HuH-7 (cell line): ENCODE measurements around the gene PDE1C.

ENCODE experiments used
- DNase-seq: peaks from one replicate; pipeline ENCODE4 v3.0.0; 2011; ENCODE audit warnings: low spot score

Gene PDE1C

DNA sequence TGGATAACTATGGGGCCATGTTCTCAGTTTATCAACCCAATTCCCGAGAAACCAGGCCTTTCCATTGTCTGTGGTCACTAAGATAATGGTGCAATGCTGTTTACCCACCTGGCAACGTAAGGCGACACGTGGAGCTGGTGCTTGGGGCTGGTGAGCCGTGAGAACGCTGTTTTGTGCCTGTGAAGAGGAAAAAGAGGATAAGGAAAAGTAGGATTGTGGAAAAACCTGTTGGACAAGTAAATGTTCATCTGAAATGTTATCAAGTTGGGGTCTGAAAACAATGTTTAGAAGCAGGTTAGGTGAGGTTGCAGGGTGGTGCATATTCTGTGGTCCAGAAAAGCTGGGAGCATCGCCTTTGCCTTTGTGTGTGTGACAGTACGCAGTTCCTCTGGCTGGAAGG lies 294.7 kb downstream of the PDE1C start:
- no peak for DNase-seq

- DNase-seq: no peak
Measured at GRCh38 chr7:31772211-31772610, 298.0 kb downstream of the PDE1C start.

- no peak for DNase-seq
Measured at GRCh38 chr7:31767686-31768358, 302.4 kb downstream of the PDE1C start.

DNA sequence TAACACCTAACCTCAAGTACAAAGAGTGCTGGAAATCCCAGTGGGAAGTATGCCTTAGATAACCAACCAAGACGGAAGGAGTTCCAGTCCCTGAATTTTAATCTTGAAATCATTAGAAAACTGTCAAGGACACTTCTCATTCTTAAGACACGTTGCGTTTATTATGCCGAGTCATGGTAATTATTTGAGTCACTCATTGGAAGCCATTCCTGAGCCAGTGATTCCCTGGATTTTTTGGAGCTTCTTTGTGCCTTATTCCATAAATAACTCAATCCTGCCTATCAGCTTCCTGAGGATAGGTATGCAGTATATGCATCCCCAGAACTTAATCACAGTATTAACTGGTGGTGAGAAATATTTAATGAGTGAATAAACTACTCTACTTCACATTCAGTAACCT lies 305.7 kb downstream of the PDE1C start:
- DNase-seq: no peak

- no peak for DNase-seq
Measured at GRCh38 chr7:31763548-31763947, 306.7 kb downstream of the PDE1C start.

- no peak for DNase-seq
Measured at GRCh38 chr7:31761646-31762045, 308.6 kb downstream of the PDE1C start.

DNA sequence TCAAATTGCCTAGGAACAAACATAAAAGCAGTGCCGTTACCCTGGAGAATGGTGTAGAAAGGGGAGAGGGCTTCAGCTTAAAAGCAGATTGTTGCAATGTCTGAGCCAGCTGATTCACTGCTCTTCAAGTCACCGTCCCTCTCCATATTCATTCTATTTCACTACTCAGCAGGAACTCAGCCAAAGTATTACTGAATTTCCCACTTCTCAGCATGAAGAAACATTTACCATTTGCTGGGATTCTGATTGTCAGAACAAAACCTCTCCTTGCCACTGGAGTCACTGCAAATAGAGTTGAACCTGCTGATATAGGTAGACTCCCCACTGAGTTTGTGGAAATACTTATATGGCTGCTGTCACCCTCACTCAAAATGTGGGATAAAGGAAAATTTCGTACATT lies 311.5 kb downstream of the PDE1C start:
- no peak for DNase-seq

DNA sequence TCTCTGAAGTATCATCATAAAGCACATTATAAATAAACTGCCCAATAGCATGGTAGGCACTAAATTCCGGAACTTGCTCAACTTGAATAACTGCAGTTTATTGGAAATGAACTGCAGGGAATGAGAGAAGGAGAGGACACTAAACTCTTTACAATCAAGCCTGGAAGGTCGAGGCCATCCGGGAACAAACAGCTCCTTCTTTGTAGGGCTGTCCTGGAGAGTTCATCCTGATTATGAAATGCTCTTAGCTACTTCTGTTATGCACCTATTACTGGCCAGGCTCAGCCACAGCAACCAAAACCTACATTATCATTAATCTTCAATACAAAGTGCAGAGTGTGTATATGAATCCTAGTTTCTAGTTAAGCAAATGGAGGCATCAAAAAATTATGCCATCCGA lies 318.5 kb downstream of the PDE1C start:
- DNase-seq: no peak

GRCh38 chr7:31748084-31748483 lies 322.1 kb downstream of the PDE1C start:
- DNase-seq: no peak

GRCh38 chr7:31747553-31747952 lies 322.7 kb downstream of the PDE1C start:
- DNase-seq: no peak

- peak; percentile 32 for DNase-seq
Measured at GRCh38 chr7:31744294-31744874, 325.8 kb downstream of the PDE1C start.

DNA sequence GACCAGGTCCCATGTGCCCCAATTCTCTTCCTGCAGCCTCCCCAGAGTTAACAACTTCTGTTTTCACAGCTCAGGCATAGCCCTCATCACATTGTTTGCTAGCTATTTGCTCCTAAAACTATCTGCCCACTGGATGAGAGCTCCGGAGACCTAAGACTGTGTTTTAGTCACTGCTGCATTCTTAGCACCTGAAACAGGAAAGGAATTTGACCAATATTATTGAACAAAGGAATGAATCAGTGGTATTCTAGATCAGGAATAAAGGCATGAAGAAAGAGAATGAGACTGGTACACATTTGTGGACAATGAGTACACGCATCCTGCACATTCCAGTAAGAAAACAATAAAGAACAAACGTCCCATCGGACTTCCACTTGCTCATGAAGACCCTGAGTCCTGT lies 328.4 kb downstream of the PDE1C start:
- DNase-seq: no peak

- peak; percentile 52 for DNase-seq
Measured at GRCh38 chr7:31735991-31736982, 333.9 kb downstream of the PDE1C start.

GRCh38 chr7:31734456-31734855 lies 335.8 kb downstream of the PDE1C start:
- DNase-seq: no peak

- no peak for DNase-seq
Measured at GRCh38 chr7:31729195-31729804, 340.9 kb downstream of the PDE1C start.

- DNase-seq: no peak
Measured at GRCh38 chr7:31724696-31725095, 345.5 kb downstream of the PDE1C start.

- DNase-seq: no peak
Measured at GRCh38 chr7:31720366-31720765, 349.8 kb downstream of the PDE1C start.

- no peak for DNase-seq
Measured at GRCh38 chr7:31716355-31716754, 353.9 kb downstream of the PDE1C start.

DNA sequence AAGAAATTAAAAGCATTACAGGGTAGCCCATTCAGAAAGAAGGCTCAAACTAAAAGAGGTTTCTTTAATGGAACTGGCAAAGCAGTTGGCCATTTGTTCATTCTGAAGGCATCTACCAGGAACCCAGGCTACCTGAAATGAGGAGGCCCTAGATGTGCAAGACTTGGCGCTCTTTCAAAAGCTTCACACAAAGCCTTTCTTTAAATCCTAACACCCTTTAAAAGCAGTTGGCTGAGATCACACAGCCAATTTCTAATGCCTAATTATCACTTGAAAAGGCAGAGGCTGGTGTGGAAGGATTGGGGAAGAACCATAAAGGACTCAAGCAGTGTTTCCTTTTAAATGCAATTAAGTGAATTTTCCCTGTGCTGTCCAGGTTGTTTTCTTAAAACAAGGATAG lies 360.0 kb downstream of the PDE1C start:
- no peak for DNase-seq

DNA sequence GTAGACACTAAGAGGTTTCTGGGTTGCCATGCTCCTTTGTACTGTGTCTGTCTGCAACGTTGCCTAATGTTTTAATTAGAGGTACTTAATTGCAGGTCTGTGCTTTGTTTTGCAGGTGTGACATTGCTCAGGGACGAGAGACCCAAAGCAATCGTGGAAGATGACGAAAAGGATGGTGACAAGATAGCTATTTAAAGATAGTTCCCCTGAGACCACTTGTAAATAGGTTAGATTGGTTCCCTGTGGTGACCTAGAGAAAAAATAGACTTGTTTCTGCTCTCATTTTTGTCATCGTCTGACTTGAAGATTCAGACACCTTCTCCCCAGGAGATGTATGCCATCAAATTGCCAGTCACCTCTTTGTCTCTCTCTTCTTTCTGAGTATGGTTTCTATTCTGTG lies 363.1 kb downstream of the PDE1C start:
- no peak for DNase-seq

- DNase-seq: no peak
Measured at GRCh38 chr7:31705377-31705776, 364.8 kb downstream of the PDE1C start.

DNA sequence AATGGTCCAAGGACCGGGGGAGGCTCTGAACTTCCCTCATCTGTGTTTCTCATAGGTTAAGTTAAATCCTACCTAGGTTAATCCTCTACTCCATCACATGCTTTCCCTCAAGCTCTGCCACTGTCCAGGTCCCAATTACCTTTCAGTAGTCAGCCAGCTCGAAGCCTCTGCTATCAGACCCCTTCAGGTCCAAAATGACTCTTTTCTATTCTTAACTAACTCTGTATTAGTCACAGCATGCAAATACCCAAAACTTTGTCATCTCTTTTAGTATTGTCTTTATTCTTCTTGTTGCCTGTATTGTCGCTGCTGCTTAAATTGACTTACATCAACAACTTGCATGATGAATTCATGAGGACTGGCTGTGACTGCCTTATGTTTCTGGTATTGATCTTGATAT lies 367.9 kb downstream of the PDE1C start:
- DNase-seq: no peak
